ENCODE results near the gene MNT.
A peak's percentile ranks its signal among the peaks of the same experiment; 100 is the strongest.

Gene MNT

DNA sequence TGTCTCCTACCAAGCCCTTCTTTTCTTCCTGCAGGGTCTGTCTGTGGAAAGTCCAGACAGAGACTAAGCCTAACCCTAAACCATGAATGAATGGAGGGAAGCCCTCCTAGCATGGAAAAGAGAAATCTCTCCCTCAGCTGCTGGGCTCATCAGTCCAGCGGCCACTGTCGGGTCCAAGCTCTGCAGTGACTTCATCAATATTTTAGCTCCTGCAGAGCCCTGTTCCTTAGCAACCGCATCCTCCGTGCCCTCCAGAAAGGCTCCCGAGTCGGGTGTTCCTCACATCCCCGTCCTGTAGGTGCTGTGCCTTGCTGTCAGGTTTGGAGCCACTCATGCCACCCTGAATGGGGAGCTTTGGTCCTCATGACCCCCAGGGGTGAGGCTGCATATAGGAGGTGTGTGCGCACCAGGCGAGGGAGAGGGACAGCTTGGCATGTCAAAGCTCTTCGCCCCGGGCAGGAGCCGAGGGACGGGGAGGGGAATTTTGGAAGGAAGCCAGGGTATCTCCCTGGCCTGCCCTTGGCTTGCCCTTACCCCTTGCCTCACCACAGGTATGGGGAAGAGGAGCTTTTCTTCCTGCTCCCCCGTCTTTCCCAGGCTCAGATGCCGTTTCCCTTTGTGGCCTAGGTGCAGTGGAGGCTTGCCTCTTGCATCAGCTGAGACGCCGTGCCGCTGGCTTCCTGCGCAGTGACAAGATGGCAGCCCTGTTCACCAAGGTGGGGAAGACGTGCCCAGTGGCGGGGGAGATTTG is 39.7 kb downstream of the MNT start:
- no peak for DNase-seq

GRCh38 chr17:2357931-2358434 is 42.9 kb downstream of the MNT start:
- DNase-seq: no peak

DNA sequence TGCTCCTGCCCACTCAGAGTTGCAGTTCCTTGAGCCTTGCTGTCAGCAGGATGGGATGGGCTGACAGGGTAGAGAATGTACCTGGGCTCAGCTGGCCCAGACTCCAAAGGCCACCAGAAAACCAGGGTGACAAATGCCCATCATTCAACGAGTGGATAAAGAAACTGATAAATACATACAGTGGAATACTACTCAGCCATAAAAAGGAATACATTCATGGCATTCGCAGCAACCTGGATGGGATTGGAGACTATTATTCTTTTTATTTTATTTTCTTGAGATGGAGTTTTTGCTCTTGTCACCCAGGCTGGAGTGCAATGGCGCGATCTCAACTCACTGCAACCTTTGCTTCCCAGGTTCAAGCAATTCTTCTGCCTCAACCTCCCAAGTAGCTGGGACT is 43.6 kb downstream of the MNT start:
- DNase-seq: no peak

- DNase-seq: no peak
Measured at GRCh38 chr17:2354311-2354710, 46.5 kb downstream of the MNT start.

GRCh38 chr17:2351269-2351668 is 49.6 kb downstream of the MNT start:
- DNase-seq: no peak

- DNase-seq: no peak
Measured at GRCh38 chr17:2347805-2348685, 52.8 kb downstream of the MNT start.

- no peak for DNase-seq
Measured at GRCh38 chr17:2346475-2346874, 54.4 kb downstream of the MNT start.

DNA sequence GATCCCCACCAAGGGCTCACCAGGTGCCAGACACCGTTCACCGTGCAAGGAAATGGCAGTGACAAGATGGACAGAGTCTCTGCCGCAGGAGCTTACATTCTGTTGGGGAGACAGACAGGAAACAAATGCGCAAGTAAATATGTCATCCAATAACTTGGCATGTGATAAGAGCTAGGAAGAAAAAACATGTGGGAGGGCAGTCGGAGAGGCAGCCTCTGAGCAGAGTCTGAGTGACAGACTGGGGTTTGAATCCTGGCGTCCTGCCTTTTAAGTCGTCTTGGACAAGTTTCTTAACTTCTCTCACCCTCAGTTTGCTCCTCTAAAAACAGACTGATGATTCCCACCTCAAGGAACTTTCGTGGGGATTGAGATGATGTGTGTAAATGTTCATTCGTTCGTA is 56.3 kb downstream of the MNT start:
- no peak for DNase-seq

- peak; percentile 63 for DNase-seq
Measured at GRCh38 chr17:2343421-2343820, 57.4 kb downstream of the MNT start.

- no peak for DNase-seq
Measured at GRCh38 chr17:2338315-2338657, 62.6 kb downstream of the MNT start.

DNA sequence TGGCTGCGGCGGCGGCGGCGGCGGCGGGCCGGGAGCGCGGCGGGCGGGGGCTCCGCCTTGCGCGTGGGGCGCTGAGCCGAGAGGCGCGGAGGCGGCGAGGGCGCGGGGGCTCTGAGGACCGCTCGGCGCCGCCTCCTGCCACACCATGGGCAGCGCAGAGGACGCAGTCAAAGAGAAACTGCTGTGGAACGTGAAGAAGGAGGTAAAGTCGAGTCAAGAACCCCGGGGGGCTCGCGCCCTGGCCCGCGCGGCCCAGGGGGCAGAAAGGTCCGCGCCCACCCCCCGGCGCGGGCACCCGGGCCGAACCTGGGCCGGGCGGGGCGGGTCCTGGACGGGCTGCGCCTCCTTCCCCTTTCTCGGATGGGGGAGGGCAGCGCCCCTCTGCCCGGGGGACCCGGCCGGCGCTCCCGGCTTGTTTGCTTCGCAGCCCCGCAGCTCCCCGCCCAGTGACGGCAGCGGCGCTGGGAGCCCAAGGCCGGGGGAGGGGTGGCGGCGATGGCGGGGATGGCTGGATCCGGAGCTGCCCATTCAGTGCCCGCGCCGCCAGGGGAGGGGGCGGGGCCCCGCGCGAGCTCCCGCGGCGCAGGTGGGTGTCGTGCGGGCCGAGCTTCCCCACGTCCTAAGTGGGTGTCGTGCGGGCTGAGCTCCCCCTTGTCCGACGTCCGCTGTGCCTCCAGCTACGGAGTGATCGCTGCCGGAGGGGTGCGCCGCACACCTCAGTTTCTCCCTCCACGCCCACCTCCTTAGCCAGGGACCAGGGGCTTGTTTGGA is 63.1 kb downstream of the MNT start:
- peak; percentile 66 for DNase-seq

- peak; percentile 70 for DNase-seq
Measured at GRCh38 chr17:2336852-2337543, 63.9 kb downstream of the MNT start, which contains the start of gene SGSM2. SGSM2 (plus strand) TSS chr17:2337501; CDS start chr17:2337689, 188 bp downstream.

DNA sequence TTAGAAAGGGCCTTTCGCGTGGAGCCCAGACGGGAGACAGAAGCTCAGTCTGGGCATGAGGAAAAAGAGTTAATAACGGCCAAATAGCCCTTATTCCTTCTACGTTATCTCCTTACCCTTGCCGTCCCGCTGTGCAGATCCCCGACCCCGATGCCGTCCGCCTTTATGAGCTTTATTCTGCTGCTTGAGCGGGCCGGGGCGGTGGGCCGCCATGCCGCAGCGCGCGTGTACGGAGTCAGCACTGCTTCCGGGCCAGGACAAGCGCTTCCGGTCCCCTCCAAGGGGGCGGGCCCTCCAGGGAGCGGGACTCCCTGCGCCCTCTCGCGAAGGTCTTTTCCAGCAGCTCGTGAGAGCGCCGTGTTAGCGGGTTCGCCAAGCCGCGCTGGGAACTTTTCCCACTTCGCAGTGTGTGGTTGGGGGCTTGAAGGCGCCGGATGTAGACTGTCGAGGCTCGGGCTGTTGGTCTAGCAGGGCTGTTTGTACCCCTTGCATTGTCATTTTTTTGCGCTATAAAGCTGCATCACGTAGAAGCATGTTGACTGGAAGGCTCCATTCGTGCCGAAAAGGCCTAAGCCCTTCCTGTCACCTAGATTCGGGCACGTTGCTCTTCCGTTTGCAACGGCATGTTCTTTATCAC is 64.5 kb downstream of the MNT start, which contains the start of gene TSR1:
TSS of gene TSR1 (minus strand) at position 243 of the 637 bp plus-strand sequence. CDS start at position 213, 30 bp downstream.
- peak; percentile 94 for DNase-seq

GRCh38 chr17:2335726-2336214 is 65.1 kb downstream of the MNT start:
- no peak for DNase-seq

Data from activated CD4-positive, alpha-beta T cell treated with anti-CD3 and anti-CD28 coated beads for 48 hours (primary cell).